Parathyroid adenoma (tissue), 2 donors: ENCODE measurements around the gene DGCR8.

Experiments
- H2AFZ ChIP-seq: fragments of 300-600 bp; sonication (generic); one replicate; pipeline ENCODE4 v1.7.0; 2017; ENCODE audit warnings: antibody characterized with exemption, mild to moderate bottlenecking
- H3K27ac ChIP-seq: fragments of 300-600 bp; sonication (generic); one replicate; pipeline ENCODE4 v1.7.0; 2017
- H3K27me3 ChIP-seq: fragments of 300-600 bp; sonication (generic); one replicate; pipeline ENCODE4 v1.7.0; 2017; ENCODE audit warnings: low read length; ENCODE audit not compliant: control insufficient read depth, insufficient read depth
- H3K36me3 ChIP-seq: fragments of 300-600 bp; sonication (generic); one replicate; pipeline ENCODE4 v1.7.0; 2017; ENCODE audit warnings: low read length; ENCODE audit not compliant: control insufficient read depth, insufficient read depth
- H3K4me1 ChIP-seq: fragments of 300-600 bp; sonication (generic); one replicate; pipeline ENCODE4 v1.7.0; 2017; ENCODE audit warnings: control low read depth
- H3K4me2 ChIP-seq: fragments of 300-600 bp; sonication (generic); one replicate; pipeline ENCODE4 v1.7.0; 2017; ENCODE audit warnings: low read length
- H3K4me3 ChIP-seq: fragments of 300-600 bp; sonication (generic); one replicate; pipeline ENCODE4 v1.7.0; 2017; ENCODE audit warnings: low read depth, low read length
- H3K79me2 ChIP-seq: fragments of 300-600 bp; sonication (generic); one replicate; pipeline ENCODE4 v1.7.0; 2017; ENCODE audit warnings: control low read depth
- H3K9ac ChIP-seq: fragments of 300-600 bp; sonication (generic); one replicate; pipeline ENCODE4 v1.7.0; 2017; ENCODE audit warnings: mild to moderate bottlenecking
- H3K9me3 ChIP-seq: fragments of 300-600 bp; sonication (generic); one replicate; pipeline ENCODE4 v1.7.0; 2017; ENCODE audit warnings: low read length; ENCODE audit not compliant: control insufficient read depth
- CTCF ChIP-seq: fragments of 300-600 bp; sonication (generic); IDR thresholded peaks from one replicate; pipeline ENCODE4 v1.7.0; 2017; ENCODE audit warnings: antibody characterized with exemption, mild to moderate bottlenecking
- donor health status: primary hyperparathyroidism.

The DGCR8 gene

GRCh38 chr22:20145206-20145831 lies 65.3 kb downstream of the DGCR8 start:
- no peak overlapping the region for H3K9ac ChIP-seq
- H3K36me3 ChIP-seq = no peaks in the 10 kb centered on the region
- H3K9me3 ChIP-seq = no peaks in the 10 kb centered on the region
- no peaks in the 10 kb centered on the region for H3K27me3 ChIP-seq
- H3K4me1 ChIP-seq = no peaks in the 10 kb centered on the region
- no peak overlapping the region for H3K4me2 ChIP-seq
- H3K4me3 ChIP-seq = no peak overlapping the region
- TF ChIP-seq CTCF = no peak
- no peak overlapping the region for H2AFZ ChIP-seq
- H3K27ac ChIP-seq = no peak overlapping the region
- H3K79me2 ChIP-seq = no peaks in the 10 kb centered on the region

- no peak overlapping the region for H3K27ac ChIP-seq
- no peak overlapping the region for H3K4me3 ChIP-seq
- H3K9ac ChIP-seq = no peak overlapping the region
- no peaks in the 10 kb centered on the region for H3K4me1 ChIP-seq
- no peak overlapping the region for H3K4me2 ChIP-seq
- H2AFZ ChIP-seq = no peak overlapping the region
- no peak for TF ChIP-seq CTCF
- H3K36me3 ChIP-seq = no peaks in the 10 kb centered on the region
- H3K79me2 ChIP-seq = no peaks in the 10 kb centered on the region
- H3K9me3 ChIP-seq = no peaks in the 10 kb centered on the region
- H3K27me3 ChIP-seq = no peaks in the 10 kb centered on the region
These were observed 65.8 kb downstream of the DGCR8 start for GRCh38 chr22:20145832-20146223.

GRCh38 chr22:20146777-20147176 lies 66.7 kb downstream of the DGCR8 start:
- TF ChIP-seq CTCF = no peak
- no peak overlapping the region for H3K4me2 ChIP-seq
- no peaks in the 10 kb centered on the region for H3K27me3 ChIP-seq

GRCh38 chr22:20147237-20147988 lies 67.4 kb downstream of the DGCR8 start:
- Histone ChIP-seq H2AFZ (no peak overlapping the region), H3K27ac (no peak overlapping the region), H3K9me3 (no peaks in the 10 kb centered on the region)

More at GRCh38 chr22:20146777-20147176, 66.7 kb downstream of the DGCR8 start:
- H2AFZ ChIP-seq = no peak overlapping the region
- H3K9ac ChIP-seq = no peak overlapping the region
- no peaks in the 10 kb centered on the region for H3K79me2 ChIP-seq
- H3K9me3 ChIP-seq = no peaks in the 10 kb centered on the region
- H3K27ac ChIP-seq = no peak overlapping the region
- no peak overlapping the region for H3K4me3 ChIP-seq
- no peaks in the 10 kb centered on the region for H3K4me1 ChIP-seq
- no peaks in the 10 kb centered on the region for H3K36me3 ChIP-seq

More at GRCh38 chr22:20147237-20147988, 67.4 kb downstream of the DGCR8 start:
- no peaks in the 10 kb centered on the region for H3K36me3 ChIP-seq
- H3K9ac ChIP-seq = no peak overlapping the region
- no peaks in the 10 kb centered on the region for H3K79me2 ChIP-seq
- no peak for TF ChIP-seq CTCF
- H3K4me2 ChIP-seq = no peak overlapping the region
- H3K4me1 ChIP-seq = no peaks in the 10 kb centered on the region
- no peaks in the 10 kb centered on the region for H3K27me3 ChIP-seq
- no peak overlapping the region for H3K4me3 ChIP-seq
